K562 (cell line): ENCODE data around the gene CCP110. TPM values are rescaled to one million over a fixed set of nuclear protein-coding genes. Genes with fewer than 3 reads are reported as not detected.

Source experiments
- ATAC-seq: fragments of 200-7000 bp; cut with Tn5 transposase; 3 replicates; pipeline ENCODE4 v1.9.1; 2020; ENCODE audit warnings: moderate library complexity
- BruUV-seq: library from RNA; stranded (reverse); fragments of 400-500 nt; replicated peaks from 2 replicates; lab custom pipeline; 2021; lab: Mats Ljungman, UMichigan
- CTCF ChIA-PET: fragments of 300-600 bp; formaldehyde crosslinking; extraction: SDS; loops from one replicate; lab custom pipeline; 2021; ENCODE audit warnings: low intra/inter-chr PET ratio; lab: Yijun Ruan, JAX
- POLR2A ChIA-PET: fragments of 300-600, 350-650 bp; sonication (Branson Sonifier 250); formaldehyde crosslinking; extraction: SDS; loops from one replicate; lab custom pipeline; 2021; ENCODE audit warnings: antibody characterized with exemption, inconsistent platforms; lab: Yijun Ruan, JAX
- DNase-seq, 4 experiments: peaks; one replicate each; pipeline versions ENCODE4 v3.0.0 to v3.0.0-alpha.2; 2011 to 2018; ENCODE audit warnings: low spot score in 3 of 4, mixed read lengths in 3 of 4; ENCODE audit errors: extremely low read depth in 1 of 4
- FAIRE-seq: peaks from 2 replicates; lab custom pipeline; 2011; peaks lifted over from hg19 to GRCh38; lab: Jason Lieb, UNC
- H2AFZ ChIP-seq: 2 replicates; pipeline ENCODE4 v1.6.0; 2011; ENCODE audit warnings: low read depth, low read length, control low read depth, inconsistent platforms
- H3K27ac ChIP-seq: fragments of 200-600 bp; 3 replicates; pipeline ENCODE4 v1.8.0; 2011; ENCODE audit warnings: low read depth, mild to moderate bottlenecking, control low read depth, inconsistent platforms, low read length, moderate library complexity, mixed read lengths; ENCODE audit errors: extremely low read depth
- H3K27me3 ChIP-seq, 2 experiments: fragments of 300-600 bp in 1 of 2; 2 replicates in 1 of 2; 3 replicates in 1 of 2; pipeline versions ENCODE4 v1.6.0 to v1.8.0; 2011; ENCODE audit warnings: inconsistent platforms in 2 of 2, low read length in 2 of 2, mild to moderate bottlenecking in 1 of 2, mixed read lengths in 1 of 2, moderate library complexity in 1 of 2; ENCODE audit not compliant: control insufficient read depth in 2 of 2, insufficient read depth in 2 of 2
- H3K36me3 ChIP-seq: fragments of 300-600 bp; 3 replicates; pipeline ENCODE4 v1.8.0; 2011; ENCODE audit warnings: mild to moderate bottlenecking, low read length, inconsistent platforms; ENCODE audit not compliant: control insufficient read depth, insufficient read depth
- H3K4me1 ChIP-seq, 2 experiments: fragments of 200-600 bp in 1 of 2; replicated peaks in 1 of 2; 2 replicates in 1 of 2; 3 replicates in 1 of 2; pipeline versions ENCODE4 v1.5.1 to v1.8.0; 2011; ENCODE audit warnings: inconsistent platforms in 2 of 2, low read length in 2 of 2, mild to moderate bottlenecking in 1 of 2, mixed read lengths in 1 of 2, moderate library complexity in 1 of 2; ENCODE audit not compliant: control insufficient read depth in 2 of 2, insufficient read depth in 2 of 2
- H3K4me2 ChIP-seq: 2 replicates; pipeline ENCODE4 v1.6.1; 2011; ENCODE audit warnings: low read length, control low read depth, inconsistent platforms, mixed read lengths; ENCODE audit not compliant: insufficient read depth
- H3K4me3 ChIP-seq: fragments of 200-600 bp; sonication (generic), shearing (Covaris generic); 2 replicates; pipeline ENCODE4 v1.5.1; 2016; ENCODE audit warnings: control low read depth, inconsistent platforms
- H3K79me2 ChIP-seq: fragments of 200-600 bp; 3 replicates; pipeline ENCODE4 v1.8.0; 2011; ENCODE audit warnings: low read length, inconsistent platforms; ENCODE audit not compliant: control insufficient read depth, insufficient read depth
- H3K9ac ChIP-seq, 2 experiments: 2 replicates each; pipeline versions ENCODE4 v1.6.0 to v1.6.1; 2011; ENCODE audit warnings: low read depth in 2 of 2, low read length in 2 of 2, control low read depth in 1 of 2, inconsistent platforms in 1 of 2, mild to moderate bottlenecking in 1 of 2, mixed read lengths in 1 of 2; ENCODE audit not compliant: insufficient read depth in 1 of 2
- H3K9me1 ChIP-seq: one replicate; pipeline ENCODE4 v1.6.0; 2011; ENCODE audit warnings: inconsistent platforms, mild to moderate bottlenecking, low read length, moderate library complexity; ENCODE audit not compliant: control insufficient read depth, insufficient read depth
- H3K9me3 ChIP-seq: replicated peaks from 2 replicates; pipeline ENCODE4 v1.5.1; 2011; ENCODE audit warnings: low read depth, low read length, inconsistent platforms; ENCODE audit not compliant: control insufficient read depth, insufficient read depth
- H4K20me1 ChIP-seq: replicated peaks from 2 replicates; pipeline ENCODE4 v1.6.1; 2011; ENCODE audit warnings: low read length, inconsistent platforms, mixed read lengths; ENCODE audit not compliant: control insufficient read depth, insufficient read depth
- ATF2 ChIP-seq: sonication (generic); formaldehyde crosslinking; IDR thresholded peaks from 2 replicates; pipeline ENCODE4 v1.8.1; 2022; ENCODE audit warnings: missing genetic modification reagents
- ATF6 ChIP-seq: sonication (generic); formaldehyde crosslinking; IDR thresholded peaks from 2 replicates; pipeline ENCODE4 v1.4.0; 2020; ENCODE audit warnings: mild to moderate bottlenecking, missing genetic modification reagents
- EWSR1 ChIP-seq: fragments of 450-650 bp; IDR thresholded peaks from 2 replicates; pipeline ENCODE4 v1.6.1; 2018; ENCODE audit warnings: borderline replicate concordance, mild to moderate bottlenecking, low read depth, moderate library complexity; ENCODE audit not compliant: partially characterized antibody
- HBP1 ChIP-seq: fragments of 450-650 bp; formaldehyde crosslinking; IDR thresholded peaks from 2 replicates; pipeline ENCODE4 v1.4.0; 2022; ENCODE audit warnings: missing genetic modification characterization
- MBD2 ChIP-seq: sonication (generic); IDR thresholded peaks from 2 replicates; pipeline ENCODE4 v1.6.1; 2016; ENCODE audit warnings: low read depth, borderline replicate concordance
- MYNN ChIP-seq, 2 experiments: sonication (generic); formaldehyde crosslinking in 1 of 2; IDR thresholded peaks; 2 replicates each; pipeline versions ENCODE4 v1.5.0 to v1.6.1; 2016 to 2020; ENCODE audit warnings: antibody characterized with exemption in 1 of 2, missing genetic modification reagents in 1 of 2
- NFYB ChIP-seq: IDR thresholded peaks from 2 replicates; pipeline ENCODE4 v1.6.1; 2011; ENCODE audit warnings: mild to moderate bottlenecking, moderate library complexity; ENCODE audit not compliant: insufficient read length; ENCODE audit errors: extremely low read depth
- RB1 ChIP-seq: fragments of 450-650 bp; IDR thresholded peaks from 2 replicates; pipeline ENCODE4 v1.6.1; 2017; ENCODE audit warnings: low read depth, mild to moderate bottlenecking
- SMC3 ChIP-seq: conservative IDR thresholded peaks from 2 replicates; pipeline ENCODE4 v1.6.1; 2011; ENCODE audit warnings: low read depth, low read length, improper control_type of control experiment; ENCODE audit not compliant: insufficient read depth
- SOX6 ChIP-seq: fragments of 450-650 bp; IDR thresholded peaks from 2 replicates; pipeline ENCODE4 v1.6.1; 2014; ENCODE audit warnings: mild to moderate bottlenecking
- THRAP3 ChIP-seq: fragments of 450-650 bp; IDR thresholded peaks from 2 replicates; pipeline ENCODE4 v1.6.1; 2016; ENCODE audit warnings: mild to moderate bottlenecking, inconsistent platforms, borderline replicate concordance
- ZKSCAN8 ChIP-seq: fragments of 200-800 bp; sonication (Bioruptor generic); IDR thresholded peaks from 2 replicates; pipeline ENCODE4 v1.6.1; 2016; ENCODE audit warnings: missing genetic modification characterization, missing compliant biosample characterization
- WGBS: fragments of 100-300 bp; shearing (Covaris generic); methylation state at CpG from one replicate; pipeline ENCODE4 v1.1.6; 2016; ENCODE audit warnings: low coverage, mixed read lengths; ENCODE audit not compliant: insufficient coverage; ENCODE audit errors: missing lambda C conversion rate; 5-methylcytosine and 5-hydroxymethylcytosine counted together
- in situ Hi-C: fragments of 300-500 bp; cut with MboI; formaldehyde crosslinking; loops from 4 replicates; pipeline ENCODE4 v1.15.0; 2018; ENCODE audit warnings: inconsistent platforms, mixed read lengths
- intact Hi-C: fragments of 100-400 bp; cut with micrococcal nuclease; formaldehyde crosslinking; loops from 2 replicates; pipeline ENCODE4 v1.14.2; 2022
- polyA plus RNA-seq, 8 experiments: library from polyadenylated mRNA; depleted of rRNA in 4 of 8; stranded (reverse) in 5 of 8; unstranded in 3 of 8; fragments of >200 nt; fragmentation: Nextera tagmentation in 2 of 8; fragmentation: Illumina TruSeq in 1 of 8; extraction: Ambion mirVana in 2 of 8; extraction: Trizol in 1 of 8; gene quantifications; 2 replicates each; pipeline versions ENCODE4 v1.2.1 to v1.2.3, GENCODE V29; 2011 to 2014; ENCODE audit warnings: inconsistent platforms in 1 of 8, missing spikeins in 1 of 8
- total RNA-seq, 7 experiments: library from RNA; depleted of rRNA in 6 of 7; stranded (reverse); fragments of >200 nt in 6 of 7; fragmentation: Illumina TruSeq in 2 of 7; extraction: Trizol in 2 of 7; gene quantifications; 2 replicates each; pipeline versions ENCODE4 v1.2.1 to v1.2.3, GENCODE V29; 2011 to 2021; ENCODE audit warnings: low replicate concordance in 1 of 7

CCP110 gene
- total and polyA plus RNA-seq, 9 of the 15 experiments (the other 6 are each of a cell fraction or from before 2014, with no cell fraction given): 3.5 to 16.1 (median 12.1) TPM

GRCh38 chr16:19560078-19560477, 36.3 kb downstream of the CCP110 start:
- ATAC-seq: no peak
- Histone ChIP-seq H3K79me2 (no peaks in the 10 kb centered on the region), H2AFZ (no peak overlapping the region), H3K4me2 (no peak overlapping the region), H3K27ac (no peak overlapping the region), H3K4me1 (peaks cover 0 to 2% of the 10 kb centered on the region in 2 experiments; a peak in 2 of 5 replicates), H3K36me3 (no peaks in the 10 kb centered on the region; the same call in 2 of the 3 replicates), H3K9me1 (no peaks in the 10 kb centered on the region), H4K20me1 (no peaks in the 10 kb centered on the region), H3K9me3 (no peaks in the 10 kb centered on the region), H3K9ac (no peak overlapping the region), H3K4me3 (no peak overlapping the region), H3K27me3 (no peaks in the 10 kb centered on the region)
- FAIRE-seq: no peak
- in situ Hi-C loops: no loop called here
- intact Hi-C loops: no loop called here
- ChIA-PET CTCF (interaction anchor here (0.7 to 2.2 kb wide), 3 partner anchors 326 to 793 kb away, joined by 3 to 14 read pairs (median 4); no protein-coding TSS in a partner anchor), POLR2A (no interaction called here)
- TF ChIP-seq ZKSCAN8 (CRISPR knock-in tag): peak; percentile 76; the same call in 1 of the 2 replicates
- TF ChIP-seq MBD2: no peak
- no peak for TF ChIP-seq MYNN (IDR thresholded peaks at IDR 0.05)
- TF ChIP-seq MYNN (CRISPR knock-in tag; IDR thresholded peaks at IDR 0.05): no peak
- TF ChIP-seq SOX6: no peak
- no peak for TF ChIP-seq RB1
- BruUV-seq: no TSS peak
- no peak for DNase-seq
- 41% methylated on average over 4 of the region's 4 CpGs for WGBS

GRCh38 chr16:19563377-19563776, 39.6 kb downstream of the CCP110 start:
- Histone ChIP-seq H3K4me1 (no peaks in the 10 kb centered on the region), H3K27me3 (no peaks in the 10 kb centered on the region; a peak in 1 of 5 replicates), H3K79me2 (no peaks in the 10 kb centered on the region), H4K20me1 (no peaks in the 10 kb centered on the region), H3K9ac (no peak overlapping the region), H3K9me1 (no peaks in the 10 kb centered on the region), H3K9me3 (no peaks in the 10 kb centered on the region), H3K4me2 (no peak overlapping the region), H3K36me3 (no peaks in the 10 kb centered on the region; the same call in 2 of the 3 replicates), H3K4me3 (no peak overlapping the region), H2AFZ (no peak overlapping the region), H3K27ac (no peak overlapping the region)
- BruUV-seq: no TSS peak
- CTCF ChIA-PET: no interaction called here
- intact Hi-C loops (no loop called here), in situ Hi-C loops (no loop called here)
- DNase-seq (no peak), FAIRE-seq (no peak), ATAC-seq (no peak)
- POLR2A ChIA-PET: no interaction called here
- WGBS: 51% methylated on average over 4 of the region's 4 CpGs
- TF ChIP-seq THRAP3 (no peak), NFYB (no peak), HBP1 (CRISPR knock-in tag) (no peak), ATF2 (CRISPR knock-in tag) (no peak), SMC3 (no peak), EWSR1 (no peak), ATF6 (CRISPR knock-in tag) (no peak)
